Type B pancreatic cell (in vitro differentiated cells): ENCODE data around the gene KRT76. TPM values are rescaled to one million over a fixed set of nuclear protein-coding genes. Genes with fewer than 3 reads are reported as not detected.

Source experiments
- DNase-seq: peaks from one replicate; pipeline ENCODE4 v3.0.0; 2021; ENCODE audit warnings: mixed read lengths; ENCODE audit not compliant: unreplicated experiment; ENCODE audit errors: extremely low spot score
- H3K27ac Mint-ChIP-seq: 2 replicates; pipeline ENCODE4 v1.8.0; 2021; ENCODE audit warnings: mild to moderate bottlenecking, mixed read lengths
- H3K27me3 Mint-ChIP-seq: 2 replicates; pipeline ENCODE4 v1.8.0; 2021; ENCODE audit warnings: mixed read lengths
- H3K36me3 Mint-ChIP-seq: 2 replicates; pipeline ENCODE4 v1.8.0; 2021; ENCODE audit warnings: mixed read lengths
- H3K4me1 Mint-ChIP-seq: one replicate; pipeline ENCODE4 v1.8.0; 2021; ENCODE audit warnings: mixed read lengths; ENCODE audit not compliant: unreplicated experiment
- H3K4me3 Mint-ChIP-seq: 2 replicates; pipeline ENCODE4 v1.8.0; 2021; ENCODE audit warnings: mild to moderate bottlenecking, mixed read lengths
- H3K9me3 Mint-ChIP-seq: 2 replicates; pipeline ENCODE4 v1.8.0; 2021; ENCODE audit warnings: mixed read lengths
- CTCF ChIP-seq: fragments of 200-600 bp; sonication (generic); conservative IDR thresholded peaks from 2 replicates; pipeline ENCODE4 v1.5.0; 2021; ENCODE audit warnings: antibody characterized with exemption, mild to moderate bottlenecking
- total RNA-seq: library from RNA; stranded (reverse); gene quantifications from 2 replicates; pipeline ENCODE4 v1.2.1, GENCODE V29; 2021; ENCODE audit warnings: low replicate concordance

KRT76 gene
- total RNA-seq, 1 donor from 2014 or later, result not detected

DNA sequence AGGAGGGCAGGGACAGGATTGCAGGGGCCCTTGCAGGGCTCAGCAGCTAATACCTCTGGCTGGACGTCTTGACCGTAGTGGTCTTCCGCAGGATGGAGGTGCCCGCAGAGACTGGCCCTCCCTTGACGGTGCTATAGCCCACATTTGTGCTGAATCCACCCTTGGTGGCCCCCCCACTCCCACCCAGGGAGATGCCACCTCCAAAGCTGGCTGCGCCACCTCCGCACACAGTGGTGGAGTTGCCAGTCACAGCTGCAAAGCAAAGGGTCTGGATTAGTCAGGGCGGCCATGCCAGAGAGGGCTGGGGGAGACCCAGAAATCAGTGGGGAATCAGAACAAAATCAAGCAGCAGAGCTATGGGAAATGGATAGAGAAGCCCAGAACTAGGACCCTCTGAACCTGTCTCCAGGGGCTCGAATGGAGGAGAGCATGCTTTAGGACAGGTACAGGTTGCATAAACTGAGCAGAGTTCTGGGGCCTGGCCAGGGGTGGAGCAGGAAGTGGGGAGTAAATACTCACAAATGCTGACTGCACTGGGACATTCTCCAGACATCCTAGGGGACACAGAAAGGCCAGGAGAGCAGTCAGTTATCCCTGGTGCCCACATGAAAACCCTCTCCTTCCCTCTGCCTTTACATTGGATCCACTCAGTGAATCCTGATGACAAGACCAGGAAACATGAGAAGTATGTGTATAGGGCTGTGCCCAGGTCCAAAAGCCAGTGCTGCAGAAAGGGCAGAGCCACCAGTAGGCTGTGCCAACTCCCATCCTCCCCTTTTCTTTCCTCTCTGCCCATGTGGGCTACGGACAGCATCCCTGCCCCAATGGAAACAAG lies 44.9 kb upstream of the KRT76 start:
- H3K27ac Mint-ChIP-seq, result no peak overlapping the region
- TF ChIP-seq CTCF, result no peak
- peaks cover 26% of the 10 kb centered on the region for H3K27me3 Mint-ChIP-seq

DNA sequence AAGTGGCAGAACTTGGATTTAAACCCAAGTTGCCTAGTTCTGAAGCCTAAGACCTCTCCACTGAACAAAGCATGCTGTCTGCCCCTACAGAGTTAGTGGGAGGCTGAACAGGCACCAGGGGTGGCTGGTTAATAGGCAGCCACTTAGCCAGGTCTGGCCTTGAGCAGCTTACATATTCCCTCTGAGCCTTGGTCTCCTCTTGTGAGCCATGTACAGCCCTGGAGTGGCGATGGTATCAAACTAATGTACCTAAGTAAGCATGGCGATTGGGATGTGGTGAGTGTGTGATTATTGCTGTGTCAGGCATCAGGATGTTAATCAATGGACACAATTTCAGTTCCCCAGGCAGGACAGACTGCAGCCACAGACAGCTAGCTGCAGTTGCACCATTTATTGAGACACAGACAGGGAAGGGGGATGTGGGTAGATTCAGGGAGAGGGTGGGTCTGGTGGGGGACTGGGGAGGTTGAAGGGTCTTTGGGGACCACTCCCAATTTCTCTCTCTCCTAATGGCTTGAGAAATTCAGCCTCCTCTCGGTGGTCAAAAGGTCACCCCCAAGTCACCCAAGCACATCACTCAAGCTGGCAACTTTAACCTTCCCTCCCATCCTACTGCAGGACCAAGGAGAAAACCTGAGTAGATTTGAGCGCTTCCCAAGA lies 44.1 kb upstream of the KRT76 start:
- H3K4me1 Mint-ChIP-seq, result peaks cover 15% of the 10 kb centered on the region
- H3K27ac Mint-ChIP-seq, result peak overlapping the region; percentile 36

More for the DNA sequence above, 44.9 kb upstream of the KRT76 start:
- H3K4me3 Mint-ChIP-seq, result no peak overlapping the region
- H3K36me3 Mint-ChIP-seq, result no peaks in the 10 kb centered on the region
- peaks cover 15% of the 10 kb centered on the region for H3K4me1 Mint-ChIP-seq
- H3K9me3 Mint-ChIP-seq, result no peaks in the 10 kb centered on the region
- no peak for DNase-seq

GRCh38 chr12:52820521-52820920 lies 43.4 kb upstream of the KRT76 start:
- Mint-ChIP-seq H3K4me3 (no peak overlapping the region), H3K27me3 (peaks cover 28% of the 10 kb centered on the region), H3K36me3 (no peaks in the 10 kb centered on the region), H3K9me3 (no peaks in the 10 kb centered on the region), H3K4me1 (peaks cover 15% of the 10 kb centered on the region), H3K27ac (no peak overlapping the region)
- TF ChIP-seq CTCF, result no peak
- no peak for DNase-seq

More for the DNA sequence above, 44.1 kb upstream of the KRT76 start:
- H3K27me3 Mint-ChIP-seq, result peaks cover 26% of the 10 kb centered on the region
- DNase-seq, result no peak
- TF ChIP-seq CTCF, result no peak
- no peaks in the 10 kb centered on the region for H3K36me3 Mint-ChIP-seq
- H3K4me3 Mint-ChIP-seq, result no peak overlapping the region
- no peaks in the 10 kb centered on the region for H3K9me3 Mint-ChIP-seq

DNA sequence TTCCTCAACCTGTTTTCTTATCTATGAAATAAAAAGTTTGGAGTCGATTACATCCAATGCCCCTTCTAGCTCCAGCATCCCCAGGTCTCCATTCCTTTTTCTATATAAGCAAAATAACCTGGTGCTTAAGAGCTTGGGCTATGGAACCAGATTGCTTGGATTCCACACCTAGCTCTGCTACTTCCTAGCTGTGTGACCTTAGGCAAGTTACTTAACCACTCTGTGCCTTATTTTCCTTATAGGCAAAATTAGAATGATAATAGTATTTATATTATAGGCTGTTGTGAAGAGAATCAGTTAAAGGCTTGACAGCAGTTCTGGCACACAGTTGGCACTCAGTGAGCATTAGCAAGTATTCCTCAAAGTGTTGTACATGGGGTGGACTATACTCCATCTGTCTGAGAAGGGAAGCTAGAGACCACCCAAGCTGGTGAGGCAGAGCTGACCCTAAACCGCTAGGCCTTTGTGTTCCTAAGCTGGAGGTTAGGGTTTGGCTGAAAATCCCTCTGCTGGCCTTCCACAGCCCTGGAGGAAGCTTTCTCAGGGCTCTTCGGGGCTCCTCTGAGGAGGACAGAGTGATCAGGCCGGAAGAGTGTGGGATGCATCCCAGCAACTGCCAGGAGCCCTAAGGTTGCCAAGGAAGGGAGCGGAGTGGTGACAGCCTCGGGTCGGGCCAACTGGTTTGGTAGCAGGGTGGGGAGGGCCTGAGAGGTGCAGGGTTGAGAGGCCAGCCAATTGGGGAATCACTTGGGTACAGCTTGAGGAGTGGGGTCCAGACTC lies 42.8 kb upstream of the KRT76 start:
- H3K27ac Mint-ChIP-seq, result no peak overlapping the region
- no peaks in the 10 kb centered on the region for H3K36me3 Mint-ChIP-seq
- peaks cover 15% of the 10 kb centered on the region for H3K4me1 Mint-ChIP-seq
- no peak for DNase-seq
- no peak for TF ChIP-seq CTCF
- H3K9me3 Mint-ChIP-seq, result no peaks in the 10 kb centered on the region
- peaks cover 31% of the 10 kb centered on the region for H3K27me3 Mint-ChIP-seq
- no peak overlapping the region for H3K4me3 Mint-ChIP-seq

DNA sequence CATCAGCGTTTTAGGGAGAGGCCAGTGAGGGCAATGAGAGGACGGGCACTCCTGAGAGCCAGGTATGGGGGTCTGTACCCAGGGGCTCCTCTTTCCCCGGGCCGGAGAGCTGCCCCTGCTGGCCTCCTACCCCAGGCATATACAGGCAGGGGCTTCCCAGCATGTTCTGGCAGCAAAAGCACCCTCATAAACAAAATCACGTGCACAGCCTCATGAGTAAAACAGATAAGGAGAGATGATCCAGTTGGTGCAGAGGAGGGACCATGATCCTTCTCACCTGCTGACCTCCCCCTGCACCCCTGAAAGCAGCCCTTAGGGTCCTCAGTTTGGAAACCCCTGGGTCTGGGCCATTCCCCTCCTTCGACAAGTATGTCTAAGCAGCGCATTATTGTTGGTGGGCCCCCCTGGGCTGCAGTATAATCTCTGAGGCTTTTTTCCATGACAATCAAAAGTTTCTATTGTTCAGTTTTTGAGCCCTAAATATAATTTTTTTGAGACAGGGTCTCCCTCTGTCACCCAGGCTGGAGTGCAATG lies 41.8 kb upstream of the KRT76 start:
- no peak for DNase-seq
- Mint-ChIP-seq H3K36me3 (peaks cover 3% of the 10 kb centered on the region), H3K9me3 (no peaks in the 10 kb centered on the region), H3K27ac (peak overlapping the region; percentile 41), H3K4me1 (peaks cover 15% of the 10 kb centered on the region), H3K27me3 (peaks cover 37% of the 10 kb centered on the region), H3K4me3 (no peak overlapping the region)
- no peak for TF ChIP-seq CTCF
